ENCODE measurements around the gene KLRF1.
"Not testable (repeated sequence)": the region's sequence is repeated elsewhere in the genome, so short reads cannot be mapped to it uniquely, and the experiment has no call there.

KLRF1 gene

GRCh38 chr12:9869307-9870161, 42.3 kb downstream of the KLRF1 start, which contains the start of gene CLEC2B:
TSS of gene CLEC2B (minus strand) at chr12:9869354.
- peak within 1 kb of the TSS; percentile 94 for H3K4me2 ChIP-seq (ENCODE audit: low read length)
- peak within 1 kb of the TSS; percentile 67 for H3K9ac ChIP-seq (ENCODE audit: low read length)
- H3K27me3 ChIP-seq (ENCODE audit: low read depth, low read length), result no peaks in the 10 kb centered on the region
- H3K9me3 ChIP-seq (ENCODE audit: insufficient read depth, low read length), result no peaks in the 10 kb centered on the region
- TF ChIP-seq EZH2phosphoT487 (IDR thresholded peaks at IDR 0.05; ENCODE audit: low read depth) (no peak), CTCF (IDR thresholded peaks at IDR 0.05; ENCODE audit: low read depth, low read length) (no peak)
- no peaks in the 10 kb centered on the region for H3K79me2 ChIP-seq (ENCODE audit: low read length)
- H4K20me1 ChIP-seq (ENCODE audit: insufficient read depth, low read length), result no peaks in the 10 kb centered on the region
- no peaks in the 10 kb centered on the region for H3K36me3 ChIP-seq (replicated peaks; ENCODE audit: low read depth, low read length)
- peaks cover 25% of the 10 kb centered on the region for H3K4me1 ChIP-seq (ENCODE audit: low read length)
- peak within 1 kb of the TSS; percentile 77 for H3K4me3 ChIP-seq (ENCODE audit: low read length)
- no peak within 1 kb of the TSS for H3K27ac ChIP-seq (ENCODE audit: low read length)
- peak within 1 kb of the TSS; percentile 99 for H2AFZ ChIP-seq (ENCODE audit: low read depth, low read length)

GRCh38 chr12:9870286-9870866, 43.1 kb downstream of the KLRF1 start:
- peak overlapping the region; percentile 94 for H3K4me2 ChIP-seq (ENCODE audit: low read length)
- peaks cover 25% of the 10 kb centered on the region for H3K4me1 ChIP-seq (ENCODE audit: low read length)
- 0 out of 2 replicates have a peak overlapping the region, but pooled peaks have one; percentile 67 for H3K9ac ChIP-seq (ENCODE audit: low read length)
- H3K4me3 ChIP-seq (ENCODE audit: low read length), result peak overlapping the region; percentile 77; the same call in 1 of the 2 replicates
- H3K27ac ChIP-seq (ENCODE audit: low read length), result no peak overlapping the region
- H3K79me2 ChIP-seq (ENCODE audit: low read length), result no peaks in the 10 kb centered on the region
- H3K27me3 ChIP-seq (ENCODE audit: low read depth, low read length), result no peaks in the 10 kb centered on the region
- TF ChIP-seq EZH2phosphoT487 (IDR thresholded peaks at IDR 0.05; ENCODE audit: low read depth) (no peak), CTCF (IDR thresholded peaks at IDR 0.05; ENCODE audit: low read depth, low read length) (no peak)
- H2AFZ ChIP-seq (ENCODE audit: low read depth, low read length), result peak overlapping the region; percentile 99
- no peaks in the 10 kb centered on the region for H4K20me1 ChIP-seq (ENCODE audit: insufficient read depth, low read length)
- H3K9me3 ChIP-seq (ENCODE audit: insufficient read depth, low read length), result no peaks in the 10 kb centered on the region
- no peaks in the 10 kb centered on the region for H3K36me3 ChIP-seq (replicated peaks; ENCODE audit: low read depth, low read length)

GRCh38 chr12:9872162-9872561, 44.9 kb downstream of the KLRF1 start:
- peaks cover 18% of the 10 kb centered on the region; the same call in 1 of the 2 replicates for H3K4me1 ChIP-seq (ENCODE audit: low read length)
- H3K27me3 ChIP-seq (ENCODE audit: low read depth, low read length), result no peaks in the 10 kb centered on the region
- no peaks in the 10 kb centered on the region for H3K9me3 ChIP-seq (ENCODE audit: insufficient read depth, low read length)
- H3K4me2 ChIP-seq (ENCODE audit: low read length), result no peak overlapping the region
- no peaks in the 10 kb centered on the region for H3K36me3 ChIP-seq (replicated peaks; ENCODE audit: low read depth, low read length)
- no peak overlapping the region for H3K27ac ChIP-seq (ENCODE audit: low read length)
- H4K20me1 ChIP-seq (ENCODE audit: insufficient read depth, low read length), result no peaks in the 10 kb centered on the region
- TF ChIP-seq CTCF (IDR thresholded peaks at IDR 0.05; ENCODE audit: low read depth, low read length) (no peak), EZH2phosphoT487 (IDR thresholded peaks at IDR 0.05; ENCODE audit: low read depth) (no peak)
- H3K9ac ChIP-seq (ENCODE audit: low read length), result no peak overlapping the region
- no peak overlapping the region for H3K4me3 ChIP-seq (ENCODE audit: low read length)
- H2AFZ ChIP-seq (ENCODE audit: low read depth, low read length), result no peak overlapping the region
- no peaks in the 10 kb centered on the region for H3K79me2 ChIP-seq (ENCODE audit: low read length)

GRCh38 chr12:9872742-9873141, 45.5 kb downstream of the KLRF1 start:
- no peak overlapping the region for H3K27ac ChIP-seq (ENCODE audit: low read length)
- H4K20me1 ChIP-seq (ENCODE audit: insufficient read depth, low read length), result no peaks in the 10 kb centered on the region
- no peak for TF ChIP-seq EZH2phosphoT487 (IDR thresholded peaks at IDR 0.05; ENCODE audit: low read depth)
- TF ChIP-seq CTCF (IDR thresholded peaks at IDR 0.05; ENCODE audit: low read depth, low read length), result no peak
- H3K79me2 ChIP-seq (ENCODE audit: low read length), result no peaks in the 10 kb centered on the region
- no peak overlapping the region for H2AFZ ChIP-seq (ENCODE audit: low read depth, low read length)
- no peak overlapping the region for H3K9ac ChIP-seq (ENCODE audit: low read length)
- no peaks in the 10 kb centered on the region for H3K36me3 ChIP-seq (replicated peaks; ENCODE audit: low read depth, low read length)
- no peak overlapping the region for H3K4me2 ChIP-seq (ENCODE audit: low read length)
- no peaks in the 10 kb centered on the region for H3K9me3 ChIP-seq (ENCODE audit: insufficient read depth, low read length)
- no peak overlapping the region for H3K4me3 ChIP-seq (ENCODE audit: low read length)
- no peaks in the 10 kb centered on the region for H3K27me3 ChIP-seq (ENCODE audit: low read depth, low read length)
- peaks cover 18% of the 10 kb centered on the region; the same call in 1 of the 2 replicates for H3K4me1 ChIP-seq (ENCODE audit: low read length)

- H3K4me2 ChIP-seq (ENCODE audit: low read length); H3K4me1 ChIP-seq (ENCODE audit: low read length); H4K20me1 ChIP-seq (ENCODE audit: insufficient read depth, low read length); H3K9ac ChIP-seq (ENCODE audit: low read length); H3K4me3 ChIP-seq (ENCODE audit: low read length); H3K27me3 ChIP-seq (ENCODE audit: low read depth, low read length); H3K79me2 ChIP-seq (ENCODE audit: low read length); H3K36me3 ChIP-seq (replicated peaks; ENCODE audit: low read depth, low read length); H3K27ac ChIP-seq (ENCODE audit: low read length); H2AFZ ChIP-seq (ENCODE audit: low read depth, low read length); H3K9me3 ChIP-seq (ENCODE audit: insufficient read depth, low read length): not testable (repeated sequence)
Measured at GRCh38 chr12:9876120-9876519, 48.8 kb downstream of the KLRF1 start.
